ENCODE results near the gene MBD6. TPM values are rescaled to one million over a fixed set of nuclear protein-coding genes. Genes with fewer than 3 reads are reported as not detected.

The MBD6 gene
- total RNA-seq, 1 experiment from 2014 or later: 66.8 TPM

- Histone ChIP-seq H2BK15ac (ENCODE audit: low read depth, low read length) (no peak overlapping the region), H3K23ac (ENCODE audit: insufficient read length, low read depth, low read length) (no peak overlapping the region), H4K91ac (ENCODE audit: insufficient read length, low read depth, low read length) (no peak overlapping the region), H3K79me1 (ENCODE audit: insufficient read depth, low read depth, low read length, poor library complexity, severe bottlenecking) (no peaks in the 10 kb centered on the region), H4K5ac (ENCODE audit: insufficient read length, low read depth, low read length) (no peak overlapping the region), H3K79me2 (ENCODE audit: insufficient read depth, low read length) (no peaks in the 10 kb centered on the region), H2BK20ac (ENCODE audit: low read depth, low read length, poor library complexity, severe bottlenecking) (no peak overlapping the region), H3T11ph (ENCODE audit: low read length) (no peak overlapping the region), H4K8ac (replicated peaks; ENCODE audit: insufficient read length, low read depth, low read length) (no peak overlapping the region), H2BK12ac (ENCODE audit: insufficient read length, low read depth, low read length) (no peak overlapping the region), H3K4me1 (ENCODE audit: insufficient read depth, low read length) (no peaks in the 10 kb centered on the region; the same call in none of the 2 replicates), H4K20me1 (ENCODE audit: control insufficient read depth, insufficient read depth, insufficient read length) (no peaks in the 10 kb centered on the region), H3K4me2 (ENCODE audit: insufficient read depth, insufficient read length, low read length) (no peak overlapping the region), H3K9me3 (ENCODE audit: control insufficient read depth, low read depth, low read length) (no peaks in the 10 kb centered on the region), H2BK5ac (ENCODE audit: insufficient read length, low read length) (no peak overlapping the region), H3K9ac (ENCODE audit: extremely low read depth, insufficient read length, low read length) (no peak overlapping the region), H2AK5ac (ENCODE audit: insufficient read length, low read length) (no peak overlapping the region), H3K56ac (ENCODE audit: insufficient read length, low read depth, low read length) (no peak overlapping the region), H2BK120ac (ENCODE audit: low read depth, low read length, poor library complexity, severe bottlenecking) (no peak overlapping the region), H3K18ac (ENCODE audit: insufficient read length, low read depth, low read length) (no peak overlapping the region), H2AFZ (ENCODE audit: low read length) (no peak overlapping the region), H3K14ac (ENCODE audit: insufficient read depth, low read length) (no peak overlapping the region), H3K4ac (ENCODE audit: low read depth, low read length) (no peak overlapping the region), H3K23me2 (ENCODE audit: insufficient read length, low read depth, low read length, poor library complexity, severe bottlenecking) (no peaks in the 10 kb centered on the region), H3K27me3 (ENCODE audit: insufficient read depth, low read length) (no peaks in the 10 kb centered on the region), H3K27ac (ENCODE audit: insufficient read length, low read depth, low read length) (no peak overlapping the region)
- Mint-ChIP-seq H3K9me3 (no peaks in the 10 kb centered on the region), H3K4me1 (peaks cover 9 to 14% of the 10 kb centered on the region in 2 experiments), H3K27me3 (ENCODE audit: low read depth) (no peaks in the 10 kb centered on the region), H3K36me3 (ENCODE audit: insufficient read depth in 1 of 3, low read depth in 3 of 3) (peaks cover 17 to 79% (median 75%) of the 10 kb centered on the region in 3 experiments), H3K27ac (no peak overlapping the region), H3K4me3 (no peak overlapping the region)
- WGBS (ENCODE audit: extremely low coverage, insufficient read length, low lambda C conversion rate): no CpG with 5 or more reads among the region's 3 CpGs
- no peak for TF ChIP-seq CTCF (conservative IDR thresholded peaks at IDR 0.05)
- DNase-seq: no peak
Observed at GRCh38 chr12:57534991-57535543, 12.4 kb downstream of the MBD6 start.

Measured in H9 (cell line).